Activated CD4-positive, alpha-beta T cell treated with anti-CD3 and anti-CD28 coated beads, Interleukin-2, amount 50 U/mL, for 48 hours (primary cell): ENCODE data around the gene SDE2.
A peak's percentile ranks its signal among the peaks of the same experiment; 100 is the strongest.
"Not testable (repeated sequence)": the region's sequence is repeated elsewhere in the genome, so short reads cannot be mapped to it uniquely, and the experiment has no call there.

Experiments used
- DNase-seq, 2 experiments: peaks; one replicate each; pipeline ENCODE4 v3.0.0-alpha.2; 2020

The SDE2 gene

GRCh38 chr1:225973158-225973557 lies 26.0 kb downstream of the SDE2 start:
- DNase-seq: no peak

- no peak for DNase-seq
Measured at GRCh38 chr1:225972344-225973152, 26.6 kb downstream of the SDE2 start.

- not testable (repeated sequence) for DNase-seq
Measured at GRCh38 chr1:225970592-225971157, 28.5 kb downstream of the SDE2 start.

GRCh38 chr1:225969751-225970150 lies 29.4 kb downstream of the SDE2 start:
- DNase-seq: not testable (repeated sequence)

GRCh38 chr1:225965231-225965630 lies 33.9 kb downstream of the SDE2 start:
- no peak for DNase-seq

- no peak for DNase-seq
Measured at GRCh38 chr1:225963735-225964530, 35.2 kb downstream of the SDE2 start.

GRCh38 chr1:225962440-225962975 lies 36.6 kb downstream of the SDE2 start:
- peak; percentile 80 to 82 for DNase-seq

- DNase-seq: no peak
Measured at GRCh38 chr1:225961659-225962439, 37.3 kb downstream of the SDE2 start.

GRCh38 chr1:225958041-225958440 lies 41.1 kb downstream of the SDE2 start:
- DNase-seq: no peak

- DNase-seq: no peak
Measured at GRCh38 chr1:225954753-225955152, 44.4 kb downstream of the SDE2 start.

- DNase-seq: no peak
Measured at GRCh38 chr1:225953315-225953714, 45.8 kb downstream of the SDE2 start.

- DNase-seq: no peak
Measured at GRCh38 chr1:225950905-225951497, 48.1 kb downstream of the SDE2 start.

- no peak for DNase-seq
Measured at GRCh38 chr1:225949041-225949440, 50.1 kb downstream of the SDE2 start.

GRCh38 chr1:225946803-225947202 lies 52.3 kb downstream of the SDE2 start:
- no peak for DNase-seq

GRCh38 chr1:225946082-225946620 lies 53.0 kb downstream of the SDE2 start:
- no peak for DNase-seq

- DNase-seq: no peak
Measured at GRCh38 chr1:225945564-225945963, 53.6 kb downstream of the SDE2 start.

- DNase-seq: no peak
Measured at GRCh38 chr1:225944951-225945350, 54.2 kb downstream of the SDE2 start.

- no peak for DNase-seq
Measured at GRCh38 chr1:225944387-225944786, 54.8 kb downstream of the SDE2 start.

- DNase-seq: no peak
Measured at GRCh38 chr1:225943582-225943981, 55.6 kb downstream of the SDE2 start.

GRCh38 chr1:225942574-225942973 lies 56.6 kb downstream of the SDE2 start:
- no peak for DNase-seq

- no peak for DNase-seq
Measured at GRCh38 chr1:225941942-225942222, 57.3 kb downstream of the SDE2 start.
